Midbrain (tissue), 1 donor: ENCODE measurements around the gene MC1R.
"Not testable (repeated sequence)": the region's sequence is repeated elsewhere in the genome, so short reads cannot be mapped to it uniquely, and the experiment has no call there.

Experiments
- DNase-seq: peaks from one replicate; lab custom pipeline; 2025; lab: John Stamatoyannopoulos, UW

The MC1R gene

GRCh38 chr16:89913408-89914387, 5.0 kb upstream of the MC1R start:
- no peak for DNase-seq

- not testable (repeated sequence) for DNase-seq
Observed at GRCh38 chr16:89914642-89915285, 3.9 kb upstream of the MC1R start.

GRCh38 chr16:89915303-89916232, 3.1 kb upstream of the MC1R start:
- DNase-seq: no peak

GRCh38 chr16:89917773-89918452, 749 bp upstream of the MC1R start:
- DNase-seq: peak; percentile 22

- no peak for DNase-seq
Observed at GRCh38 chr16:89919535-89920406, 1.1 kb downstream of the MC1R start.

GRCh38 chr16:89920723-89921122, 2.1 kb downstream of the MC1R start:
- no peak for DNase-seq

GRCh38 chr16:89921131-89921701, 2.6 kb downstream of the MC1R start:
- DNase-seq: no peak

GRCh38 chr16:89921702-89922476, 3.2 kb downstream of the MC1R start:
- no peak for DNase-seq

GRCh38 chr16:89922477-89922883, 3.8 kb downstream of the MC1R start:
- no peak for DNase-seq

- peak; percentile 86 for DNase-seq
Observed at GRCh38 chr16:89922884-89923639, 4.4 kb downstream of the MC1R start, which contains the start of gene TUBB3. Gene TUBB3, plus strand, starts transcription at chr16:89923342. Its CDS starts 60 bp downstream, at chr16:89923402.

GRCh38 chr16:89923640-89924296, 5.1 kb downstream of the MC1R start:
- no peak for DNase-seq

GRCh38 chr16:89924297-89924924, 5.7 kb downstream of the MC1R start:
- DNase-seq: peak; percentile 14

- DNase-seq: no peak
Observed at GRCh38 chr16:89924925-89925307, 6.3 kb downstream of the MC1R start.

GRCh38 chr16:89925596-89926079, 7.0 kb downstream of the MC1R start:
- no peak for DNase-seq

GRCh38 chr16:89931305-89931896, 12.7 kb downstream of the MC1R start:
- no peak for DNase-seq

GRCh38 chr16:89931964-89932363, 13.3 kb downstream of the MC1R start:
- DNase-seq: no peak

- not testable (repeated sequence) for DNase-seq
Observed at GRCh38 chr16:89934019-89934418, 15.4 kb downstream of the MC1R start.
